ENCODE data around the gene BNC2. TPM values are rescaled to one million over a fixed set of nuclear protein-coding genes. Genes with fewer than 3 reads are reported as not detected.

Gene BNC2
- total RNA-seq, 1 experiment from 2014 or later = 2.9 TPM

DNA sequence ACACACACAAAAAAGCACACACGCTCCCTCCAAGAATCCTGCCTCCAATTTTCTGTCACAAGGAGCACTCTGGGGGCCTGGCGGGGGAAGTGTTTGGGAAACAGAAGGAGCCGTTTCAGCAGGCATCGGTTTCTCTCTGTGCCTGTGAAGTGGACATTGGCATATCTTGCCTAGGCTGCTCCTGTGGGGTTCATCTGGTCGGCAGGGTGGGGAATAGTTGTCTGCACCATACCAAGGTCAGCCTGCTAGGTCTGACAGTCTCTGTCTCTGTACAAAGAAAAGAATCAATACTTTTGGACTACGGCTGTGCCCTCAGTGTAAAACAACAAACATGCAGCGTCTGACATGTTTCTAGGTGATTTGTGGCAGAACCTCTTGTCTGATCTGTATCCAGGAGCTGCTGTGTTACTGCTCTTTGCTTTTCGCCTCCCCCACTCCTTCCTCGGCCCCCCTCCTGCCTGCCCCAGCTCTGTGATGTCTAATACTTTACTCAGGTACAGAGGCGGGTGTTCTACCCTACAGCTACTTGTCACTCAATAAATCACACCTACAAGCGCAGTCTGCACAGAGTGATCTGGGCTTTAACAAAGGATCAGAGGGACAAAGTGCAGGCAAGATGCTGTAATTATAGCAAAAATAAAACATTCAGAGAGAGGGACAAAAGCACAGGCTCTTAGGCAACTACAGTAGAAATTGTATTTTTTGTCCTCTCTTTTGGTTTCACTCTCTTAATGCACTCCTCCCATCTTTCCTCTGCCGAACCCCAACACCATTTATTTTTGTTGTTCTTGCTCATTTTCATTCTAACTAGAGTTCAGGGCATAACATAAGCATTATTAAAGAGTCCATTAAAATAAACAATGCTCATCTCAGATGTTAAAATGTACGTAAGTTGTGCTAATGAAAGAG, 216.7 kb downstream of the BNC2 start:
- Histone ChIP-seq H3K4me1 (replicated peaks; ENCODE audit: insufficient read depth) (no peaks in the 10 kb centered on the region), H4K20me1 (ENCODE audit: insufficient read depth) (no peaks in the 10 kb centered on the region), H3K4me2 (no peak overlapping the region), H3K27ac (no peak overlapping the region), H2AFZ (no peak overlapping the region), H3K9me2 (ENCODE audit: insufficient read depth) (no peaks in the 10 kb centered on the region), H3K79me2 (ENCODE audit: low read depth) (no peaks in the 10 kb centered on the region), H3F3A (ENCODE audit: insufficient read depth, low read depth) (no peaks in the 10 kb centered on the region), H3K9me3 (ENCODE audit: insufficient read depth, low read depth) (no peaks in the 10 kb centered on the region), H3K36me3 (ENCODE audit: low read depth) (no peaks in the 10 kb centered on the region), H3K4me3 (no peak overlapping the region), H3K27me3 (ENCODE audit: insufficient read depth, low read depth) (no peaks in the 10 kb centered on the region)
- TF ChIP-seq, protein P1, sequence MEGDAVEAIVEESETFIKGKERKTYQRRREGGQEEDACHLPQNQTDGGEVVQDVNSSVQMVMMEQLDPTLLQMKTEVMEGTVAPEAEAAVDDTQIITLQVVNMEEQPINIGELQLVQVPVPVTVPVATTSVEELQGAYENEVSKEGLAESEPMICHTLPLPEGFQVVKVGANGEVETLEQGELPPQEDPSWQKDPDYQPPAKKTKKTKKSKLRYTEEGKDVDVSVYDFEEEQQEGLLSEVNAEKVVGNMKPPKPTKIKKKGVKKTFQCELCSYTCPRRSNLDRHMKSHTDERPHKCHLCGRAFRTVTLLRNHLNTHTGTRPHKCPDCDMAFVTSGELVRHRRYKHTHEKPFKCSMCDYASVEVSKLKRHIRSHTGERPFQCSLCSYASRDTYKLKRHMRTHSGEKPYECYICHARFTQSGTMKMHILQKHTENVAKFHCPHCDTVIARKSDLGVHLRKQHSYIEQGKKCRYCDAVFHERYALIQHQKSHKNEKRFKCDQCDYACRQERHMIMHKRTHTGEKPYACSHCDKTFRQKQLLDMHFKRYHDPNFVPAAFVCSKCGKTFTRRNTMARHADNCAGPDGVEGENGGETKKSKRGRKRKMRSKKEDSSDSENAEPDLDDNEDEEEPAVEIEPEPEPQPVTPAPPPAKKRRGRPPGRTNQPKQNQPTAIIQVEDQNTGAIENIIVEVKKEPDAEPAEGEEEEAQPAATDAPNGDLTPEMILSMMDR (conservative IDR thresholded peaks at IDR 0.05) = no peak
- TF ChIP-seq EZH2 (IDR thresholded peaks at IDR 0.05; ENCODE audit: low read depth) = no peak
- POLR2A ChIA-PET (ENCODE audit: unreplicated experiment) = no interaction called here
- CTCF ChIA-PET = no interaction called here
- BruUV-seq (replicated peaks) = no TSS peak
- DNase-seq = no peak
- intact Hi-C loops (cut with micrococcal nuclease; ENCODE audit: unreplicated experiment) = no loop called here

DNA sequence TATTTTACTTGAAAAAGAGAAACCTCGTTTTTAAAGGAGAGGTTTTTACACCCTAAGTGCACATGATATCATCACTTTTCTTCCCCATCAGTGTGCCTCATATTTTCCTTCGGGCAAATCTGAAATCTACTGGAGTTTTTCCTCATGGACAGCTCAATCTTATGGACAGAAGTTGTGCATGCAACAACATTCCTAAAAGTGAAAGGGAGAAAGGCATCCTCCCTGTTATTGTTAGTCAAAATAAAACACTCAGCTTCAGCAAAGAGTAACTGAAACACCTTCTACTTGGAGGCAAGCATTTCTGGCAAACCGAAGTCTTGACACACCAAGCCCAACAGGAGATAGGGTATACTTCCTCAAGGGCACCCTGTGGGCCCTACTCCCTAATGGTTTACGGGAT, 217.9 kb downstream of the BNC2 start:
- DNase-seq = no peak
- Histone ChIP-seq H3K9me2 (ENCODE audit: insufficient read depth) (no peaks in the 10 kb centered on the region), H3K79me2 (ENCODE audit: low read depth) (no peaks in the 10 kb centered on the region), H3K4me3 (no peak overlapping the region), H4K20me1 (ENCODE audit: insufficient read depth) (no peaks in the 10 kb centered on the region), H3K36me3 (ENCODE audit: low read depth) (no peaks in the 10 kb centered on the region), H2AFZ (no peak overlapping the region), H3K27ac (no peak overlapping the region), H3K4me2 (no peak overlapping the region), H3K27me3 (ENCODE audit: insufficient read depth, low read depth) (no peaks in the 10 kb centered on the region), H3K4me1 (replicated peaks; ENCODE audit: insufficient read depth) (no peaks in the 10 kb centered on the region), H3K9me3 (ENCODE audit: insufficient read depth, low read depth) (no peaks in the 10 kb centered on the region), H3F3A (ENCODE audit: insufficient read depth, low read depth) (no peaks in the 10 kb centered on the region)
- POLR2A ChIA-PET (ENCODE audit: unreplicated experiment) = no interaction called here
- intact Hi-C loops (cut with micrococcal nuclease; ENCODE audit: unreplicated experiment) = no loop called here
- CTCF ChIA-PET = no interaction called here
- TF ChIP-seq, protein P1 (conservative IDR thresholded peaks at IDR 0.05) = no peak
- TF ChIP-seq EZH2 (IDR thresholded peaks at IDR 0.05; ENCODE audit: low read depth) = no peak
- no TSS peak for BruUV-seq (replicated peaks)

DNA sequence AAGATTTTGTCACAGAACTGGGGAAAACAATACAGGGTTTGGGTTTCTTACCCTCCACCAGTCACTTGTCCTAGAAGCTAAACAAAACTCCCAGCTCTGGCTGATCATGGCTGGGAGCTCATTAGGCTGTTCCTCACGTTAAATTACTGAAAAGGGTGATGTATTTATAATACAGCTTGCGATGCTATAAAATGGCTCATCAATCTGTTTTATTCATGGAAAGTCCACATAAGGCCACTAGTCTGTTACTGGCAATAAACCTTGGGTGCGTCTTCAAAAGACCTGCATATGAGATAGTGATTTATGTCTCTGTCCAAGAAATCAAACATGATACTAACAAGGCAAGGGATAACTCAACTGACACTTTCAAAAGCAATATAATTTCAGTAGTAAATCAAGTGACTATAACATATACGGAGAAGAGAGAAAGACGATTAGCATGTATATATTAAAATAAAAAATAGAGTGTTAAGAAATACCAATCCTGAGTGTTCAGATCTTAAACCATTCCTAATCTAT, 219.0 kb downstream of the BNC2 start:
- H3K4me2 ChIP-seq = no peak overlapping the region
- no peaks in the 10 kb centered on the region for H3K27me3 ChIP-seq (ENCODE audit: insufficient read depth, low read depth)
- no peak overlapping the region for H3K4me3 ChIP-seq
- H3K79me2 ChIP-seq (ENCODE audit: low read depth) = no peaks in the 10 kb centered on the region
- ChIA-PET CTCF (interaction anchor here (0.6 kb wide), 1 partner anchor 226 kb away, joined by 4 read pairs; no protein-coding TSS in a partner anchor), POLR2A (ENCODE audit: unreplicated experiment) (no interaction called here)
- H3K27ac ChIP-seq = no peak overlapping the region
- intact Hi-C loops (cut with micrococcal nuclease; ENCODE audit: unreplicated experiment) = no loop called here
- H2AFZ ChIP-seq = no peak overlapping the region
- H4K20me1 ChIP-seq (ENCODE audit: insufficient read depth) = no peaks in the 10 kb centered on the region
- TF ChIP-seq, protein P1 (conservative IDR thresholded peaks at IDR 0.05) = no peak
- no peaks in the 10 kb centered on the region for H3K9me2 ChIP-seq (ENCODE audit: insufficient read depth)
- no peaks in the 10 kb centered on the region for H3K4me1 ChIP-seq (replicated peaks; ENCODE audit: insufficient read depth)
- no peak for DNase-seq
- no peaks in the 10 kb centered on the region for H3K9me3 ChIP-seq (ENCODE audit: insufficient read depth, low read depth)
- H3F3A ChIP-seq (ENCODE audit: insufficient read depth, low read depth) = no peaks in the 10 kb centered on the region
- no TSS peak for BruUV-seq (replicated peaks)
- no peaks in the 10 kb centered on the region for H3K36me3 ChIP-seq (ENCODE audit: low read depth)

Data from PC-9 (cell line).